HEK293 (cell line): ENCODE measurements around the gene SLC32A1.

Experiments used
- CTCF ChIA-PET: fragments of 350-600 bp; formaldehyde crosslinking; extraction: SDS; loops from one replicate; lab custom pipeline; 2021; ENCODE audit warnings: antibody characterized with exemption; lab: Yijun Ruan, JAX
- POLR2A ChIA-PET: fragments of 300-600 bp; formaldehyde crosslinking; extraction: SDS; loops from one replicate; lab custom pipeline; 2020; ENCODE audit warnings: antibody characterized with exemption, inconsistent platforms; lab: Yijun Ruan, JAX
- H3K27ac ChIP-seq: fragments of 200-500 bp; sonication (Bioruptor generic); 2 replicates; pipeline ENCODE4 v1.5.1; 2014; ENCODE audit warnings: low read depth, low read length, control low read depth, inconsistent platforms; ENCODE audit errors: extremely low read depth
- H3K36me3 ChIP-seq, 2 experiments: fragments of 200-500 bp in 1 of 2; sonication (Bioruptor generic) in 1 of 2; 1 replicate in 1 of 2; 2 replicates in 1 of 2; pipeline ENCODE4 v1.5.1; 2014 to 2017; ENCODE audit warnings: inconsistent platforms in 2 of 2, low read length in 2 of 2; ENCODE audit not compliant: control insufficient read depth in 2 of 2, insufficient read depth in 1 of 2
- H3K4me1 ChIP-seq: fragments of 200-500 bp; sonication (Bioruptor generic); 2 replicates; pipeline ENCODE4 v1.5.1; 2014; ENCODE audit warnings: mild to moderate bottlenecking, low read length, inconsistent platforms; ENCODE audit not compliant: control insufficient read depth, insufficient read depth
- H3K4me3 ChIP-seq: 2 replicates; pipeline ENCODE4 v1.5.1; 2011; ENCODE audit warnings: low read depth, mild to moderate bottlenecking, control low read depth, low read length, moderate library complexity
- H3K9me3 ChIP-seq: fragments of 200-500 bp; sonication (Bioruptor generic); 2 replicates; pipeline ENCODE4 v1.5.1; 2014; ENCODE audit warnings: low read depth, low read length, inconsistent platforms; ENCODE audit not compliant: control insufficient read depth, insufficient read depth
- ATF2 ChIP-seq: fragments of 450-650 bp; formaldehyde crosslinking; IDR thresholded peaks from 2 replicates; pipeline ENCODE4 v1.5.1; 2016; ENCODE audit warnings: missing biosample characterization, missing genetic modification characterization, low read depth
- EGR2 ChIP-seq: fragments of 450-650 bp; formaldehyde crosslinking; IDR thresholded peaks from 2 replicates; pipeline ENCODE4 v1.5.1; 2016; ENCODE audit warnings: low read depth, missing biosample characterization, missing genetic modification characterization
- GLI2 ChIP-seq: fragments of 450-650 bp; formaldehyde crosslinking; IDR thresholded peaks from 2 replicates; pipeline ENCODE4; 2017; ENCODE audit warnings: missing biosample characterization, missing genetic modification characterization, low read depth, borderline replicate concordance
- GLIS2 ChIP-seq: fragments of 450-650 bp; formaldehyde crosslinking; IDR thresholded peaks from 2 replicates; pipeline ENCODE4 v1.5.1; 2016; ENCODE audit warnings: missing biosample characterization, missing genetic modification characterization
- PBX3 ChIP-seq: sonication (generic); formaldehyde crosslinking; IDR thresholded peaks from 2 replicates; pipeline ENCODE4 v1.8.1; 2022; ENCODE audit warnings: mild to moderate bottlenecking, moderate library complexity, missing genetic modification reagents
- ZBTB49 ChIP-seq: fragments of 450-650 bp; formaldehyde crosslinking; IDR thresholded peaks from 2 replicates; pipeline ENCODE4 v1.5.1; 2016; ENCODE audit warnings: missing biosample characterization, missing genetic modification characterization, low read depth
- ZNF223 ChIP-seq: fragments of 450-650 bp; formaldehyde crosslinking; IDR thresholded peaks from 2 replicates; pipeline ENCODE4 v1.5.1; 2016; ENCODE audit warnings: missing biosample characterization, missing genetic modification characterization
- ZNF239 ChIP-seq: fragments of 450-650 bp; formaldehyde crosslinking; IDR thresholded peaks from 2 replicates; pipeline ENCODE4 v1.5.1; 2016; ENCODE audit warnings: missing biosample characterization, missing genetic modification characterization
- ZNF248 ChIP-seq: fragments of 450-650 bp; formaldehyde crosslinking; IDR thresholded peaks from 2 replicates; pipeline ENCODE4 v1.5.1; 2017; ENCODE audit warnings: missing biosample characterization, missing genetic modification characterization
- ZNF398 ChIP-seq: fragments of 450-650 bp; formaldehyde crosslinking; IDR thresholded peaks from 2 replicates; pipeline ENCODE4 v1.5.1; 2017; ENCODE audit warnings: missing biosample characterization, missing genetic modification characterization
- ZNF658 ChIP-seq: fragments of 450-650 bp; formaldehyde crosslinking; IDR thresholded peaks from 2 replicates; pipeline ENCODE4; 2016; ENCODE audit warnings: missing biosample characterization, missing genetic modification characterization
- ZNF677 ChIP-seq: fragments of 450-650 bp; IDR thresholded peaks from 2 replicates; pipeline ENCODE4 v1.5.0; 2018; ENCODE audit warnings: missing biosample characterization, mild to moderate bottlenecking, missing genetic modification characterization, moderate library complexity
- ZSCAN18 ChIP-seq: fragments of 450-650 bp; formaldehyde crosslinking; IDR thresholded peaks from 2 replicates; pipeline ENCODE4 v1.5.1; 2016; ENCODE audit warnings: missing biosample characterization, missing genetic modification characterization
- ZSCAN30 ChIP-seq: fragments of 450-650 bp; IDR thresholded peaks from 2 replicates; pipeline ENCODE4 v1.5.1; 2018; ENCODE audit warnings: missing biosample characterization, mild to moderate bottlenecking, missing genetic modification characterization, moderate library complexity

SLC32A1 gene

GRCh38 chr20:38769376-38770295, 45.4 kb downstream of the SLC32A1 start (continued):
- TF ChIP-seq ZNF239 (tag by site-specific recombination), result no peak

- Histone ChIP-seq H3K4me1 (no peaks in the 10 kb centered on the region), H3K9me3 (no peaks in the 10 kb centered on the region), H3K4me3 (no peak overlapping the region), H3K36me3 (peaks cover 0 to 79% of the 10 kb centered on the region in 2 experiments), H3K27ac (no peak overlapping the region)
- ChIA-PET POLR2A (no interaction called here), CTCF (interaction anchor here (0.6 to 1.5 kb wide), 3 partner anchors 16 to 125 kb away, joined by 3 to 9 read pairs (median 4); no protein-coding TSS in a partner anchor)
- no peak for TF ChIP-seq PBX3 (CRISPR knock-in tag)
- no peak for TF ChIP-seq ATF2 (tag by site-specific recombination)
- no peak for TF ChIP-seq GLI2
- TF ChIP-seq EGR2, result no peak
- TF ChIP-seq ZNF248 (tag by site-specific recombination), result no peak
- no peak for TF ChIP-seq ZNF677 (tag by site-specific recombination)
- TF ChIP-seq GLIS2 (tag by site-specific recombination), result no peak
- TF ChIP-seq ZNF398 (tag by site-specific recombination), result no peak
- no peak for TF ChIP-seq ZSCAN30 (tag by site-specific recombination)
- no peak for TF ChIP-seq ZNF223 (tag by site-specific recombination)
- TF ChIP-seq ZSCAN18 (tag by site-specific recombination), result no peak
- no peak for TF ChIP-seq ZBTB49 (tag by site-specific recombination)
- no peak for TF ChIP-seq ZNF658 (tag by site-specific recombination)
Observed at GRCh38 chr20:38770546-38770945, 46.3 kb downstream of the SLC32A1 start.
